UCSD-AML1 (cell line): ENCODE results near the gene C16orf92.
"Not testable (repeated sequence)": the region's sequence is repeated elsewhere in the genome, so short reads cannot be mapped to it uniquely, and the experiment has no call there.

Experiments used
- DNase-seq: peaks from one replicate; lab custom pipeline; 2025; ENCODE audit not compliant: unreplicated experiment; lab: John Stamatoyannopoulos, UW

The C16orf92 gene

GRCh38 chr16:30004424-30004776 is 18.6 kb upstream of the C16orf92 start:
- no peak for DNase-seq

GRCh38 chr16:30004811-30005242 is 18.2 kb upstream of the C16orf92 start:
- no peak for DNase-seq

- DNase-seq: no peak
Observed at GRCh38 chr16:30005341-30006094, 17.5 kb upstream of the C16orf92 start.

- DNase-seq: no peak
Observed at GRCh38 chr16:30006095-30006473, 16.9 kb upstream of the C16orf92 start.

GRCh38 chr16:30006659-30007377 is 16.2 kb upstream of the C16orf92 start:
- no peak for DNase-seq

- no peak for DNase-seq
Observed at GRCh38 chr16:30007378-30007895, 15.6 kb upstream of the C16orf92 start.

GRCh38 chr16:30009085-30009862 is 13.7 kb upstream of the C16orf92 start:
- no peak for DNase-seq

GRCh38 chr16:30009990-30010843 is 12.8 kb upstream of the C16orf92 start:
- DNase-seq: no peak

- no peak for DNase-seq
Observed at GRCh38 chr16:30010844-30011713, 11.9 kb upstream of the C16orf92 start, which contains the start of gene DOC2A. Gene DOC2A (minus strand): TSS chr16:30011027. CDS start chr16:30010222, 805 bp downstream.

GRCh38 chr16:30011714-30012504 is 11.1 kb upstream of the C16orf92 start:
- no peak for DNase-seq

- not testable (repeated sequence) for DNase-seq
Observed at GRCh38 chr16:30012598-30012997, 10.4 kb upstream of the C16orf92 start.

GRCh38 chr16:30015450-30015849 is 7.5 kb upstream of the C16orf92 start:
- not testable (repeated sequence) for DNase-seq

GRCh38 chr16:30016555-30017276 is 6.3 kb upstream of the C16orf92 start:
- no peak for DNase-seq

GRCh38 chr16:30017277-30017656 is 5.7 kb upstream of the C16orf92 start:
- no peak for DNase-seq

- not testable (repeated sequence) for DNase-seq
Observed at GRCh38 chr16:30017937-30018336, 5.1 kb upstream of the C16orf92 start.

GRCh38 chr16:30018731-30019158 is 4.3 kb upstream of the C16orf92 start:
- DNase-seq: no peak

GRCh38 chr16:30023586-30023985 is 588 bp downstream of the C16orf92 start:
- DNase-seq: no peak

- DNase-seq: no peak
Observed at GRCh38 chr16:30024451-30024850, 1.5 kb downstream of the C16orf92 start.
